ENCODE results near the gene CSK.

CSK gene

GRCh38 chr15:74790080-74790916 is 8.4 kb downstream of the CSK start:
- TF ChIP-seq CTCF (IDR thresholded peaks at IDR 0.05; ENCODE audit: low read depth, low read length, missing control alignments) = no peak
- peak; percentile 82 for DNase-seq (ENCODE audit: low read depth)
- in situ Hi-C loops (cut with HindIII; ENCODE audit: low sequenced_read_pairs) = no loop called here
- H3K4me3 ChIP-seq (ENCODE audit: low read depth, low read length) = no peak overlapping the region

- no peak for DNase-seq (ENCODE audit: low read depth)
- in situ Hi-C loops (cut with HindIII; ENCODE audit: low sequenced_read_pairs) = no loop called here
- H3K4me3 ChIP-seq (ENCODE audit: low read depth, low read length) = no peak overlapping the region
- TF ChIP-seq CTCF (IDR thresholded peaks at IDR 0.05; ENCODE audit: low read depth, low read length, missing control alignments) = no peak
Observed at GRCh38 chr15:74791007-74791406, 9.1 kb downstream of the CSK start.

DNA sequence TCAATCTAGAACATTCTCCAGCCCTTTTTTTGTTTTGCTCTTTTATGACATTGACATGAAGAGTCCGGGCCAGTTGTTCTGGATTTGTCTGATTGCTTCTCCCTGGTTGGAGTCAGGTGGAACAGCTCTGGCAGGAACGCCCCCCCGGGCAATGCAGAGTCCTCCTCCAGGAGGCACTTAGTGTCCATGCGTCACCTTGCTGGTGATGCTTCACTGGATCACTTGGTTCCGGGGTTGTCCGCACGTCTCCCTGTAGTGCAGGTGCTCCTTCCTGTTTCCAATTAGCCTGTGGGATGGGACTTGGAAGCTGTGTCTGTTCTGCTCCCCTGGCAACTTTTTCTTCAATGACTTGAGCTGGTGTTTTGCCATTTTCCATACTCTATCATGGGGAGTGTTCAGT is 9.8 kb downstream of the CSK start:
- DNase-seq (ENCODE audit: low read depth) = no peak
- in situ Hi-C loops (cut with HindIII; ENCODE audit: low sequenced_read_pairs) = no loop called here
- TF ChIP-seq CTCF (IDR thresholded peaks at IDR 0.05; ENCODE audit: low read depth, low read length, missing control alignments) = no peak
- H3K4me3 ChIP-seq (ENCODE audit: low read depth, low read length) = no peak overlapping the region

GRCh38 chr15:74792227-74793016 is 10.5 kb downstream of the CSK start:
- DNase-seq (ENCODE audit: low read depth) = no peak
- in situ Hi-C loops (cut with HindIII; ENCODE audit: low sequenced_read_pairs) = no loop called here
- no peak for TF ChIP-seq CTCF (IDR thresholded peaks at IDR 0.05; ENCODE audit: low read depth, low read length, missing control alignments)
- H3K4me3 ChIP-seq (ENCODE audit: low read depth, low read length) = no peak overlapping the region

GRCh38 chr15:74793135-74794028 is 11.5 kb downstream of the CSK start:
- H3K4me3 ChIP-seq (ENCODE audit: low read depth, low read length) = no peak overlapping the region
- DNase-seq (ENCODE audit: low read depth) = no peak
- TF ChIP-seq CTCF (IDR thresholded peaks at IDR 0.05; ENCODE audit: low read depth, low read length, missing control alignments) = no peak
- in situ Hi-C loops (cut with HindIII; ENCODE audit: low sequenced_read_pairs) = no loop called here

Data from astrocyte of the cerebellum (primary cell).